Adrenal gland (tissue), 5 donors: Measurements from ENCODE around the gene ABCA10.

Experiments used
- CTCF ChIP-seq, 6 experiments: fragments of 450-650 bp in 4 of 6; fragments of 200-600 bp in 2 of 6; sonication (generic) in 1 of 6; IDR thresholded peaks; 1 replicate in 5 of 6; 2 replicates in 1 of 6; pipeline versions ENCODE4 v1.5.1 to v1.8.0; 2016 to 2021; ENCODE audit warnings: antibody characterized with exemption in 6 of 6, mild to moderate bottlenecking in 2 of 6, moderate library complexity in 1 of 6
- POLR2A ChIP-seq, 2 donors: fragments of 450-650 bp; IDR thresholded peaks; one replicate each; pipeline ENCODE4 v1.6.1; 2017; ENCODE audit warnings: antibody characterized with exemption in 2 of 2, mild to moderate bottlenecking in 2 of 2, moderate library complexity in 1 of 2
- donor health status: DM: no; HTN: no; CAD: no.

GRCh38 chr17:69103557-69104233 is 124.9 kb downstream of the ABCA10 start:
- TF ChIP-seq CTCF (IDR thresholded peaks at IDR 0.05) (no peak), POLR2A (IDR thresholded peaks at IDR 0.05) (no peak)
